HEK293 (cell line): ENCODE results near the gene SLC6A16.

Experiments used
- CTCF ChIA-PET: fragments of 350-600 bp; formaldehyde crosslinking; extraction: SDS; loops from one replicate; lab custom pipeline; 2021; ENCODE audit warnings: antibody characterized with exemption; lab: Yijun Ruan, JAX
- POLR2A ChIA-PET: fragments of 300-600 bp; formaldehyde crosslinking; extraction: SDS; loops from one replicate; lab custom pipeline; 2020; ENCODE audit warnings: antibody characterized with exemption, inconsistent platforms; lab: Yijun Ruan, JAX
- H3K27ac ChIP-seq: fragments of 200-500 bp; sonication (Bioruptor generic); 2 replicates; pipeline ENCODE4 v1.5.1; 2014; ENCODE audit warnings: low read depth, low read length, control low read depth, inconsistent platforms; ENCODE audit errors: extremely low read depth
- H3K36me3 ChIP-seq, 2 experiments: fragments of 200-500 bp in 1 of 2; sonication (Bioruptor generic) in 1 of 2; 1 replicate in 1 of 2; 2 replicates in 1 of 2; pipeline ENCODE4 v1.5.1; 2014 to 2017; ENCODE audit warnings: inconsistent platforms in 2 of 2, low read length in 2 of 2; ENCODE audit not compliant: control insufficient read depth in 2 of 2, insufficient read depth in 1 of 2
- H3K4me1 ChIP-seq: fragments of 200-500 bp; sonication (Bioruptor generic); 2 replicates; pipeline ENCODE4 v1.5.1; 2014; ENCODE audit warnings: mild to moderate bottlenecking, low read length, inconsistent platforms; ENCODE audit not compliant: control insufficient read depth, insufficient read depth
- H3K4me3 ChIP-seq: 2 replicates; pipeline ENCODE4 v1.5.1; 2011; ENCODE audit warnings: low read depth, mild to moderate bottlenecking, control low read depth, low read length, moderate library complexity
- H3K9me3 ChIP-seq: fragments of 200-500 bp; sonication (Bioruptor generic); 2 replicates; pipeline ENCODE4 v1.5.1; 2014; ENCODE audit warnings: low read depth, low read length, inconsistent platforms; ENCODE audit not compliant: control insufficient read depth, insufficient read depth
- GLIS1 ChIP-seq: fragments of 450-650 bp; formaldehyde crosslinking; IDR thresholded peaks from 2 replicates; pipeline ENCODE4 v1.5.1; 2016; ENCODE audit warnings: missing biosample characterization, missing genetic modification characterization
- MYNN ChIP-seq: fragments of 450-650 bp; formaldehyde crosslinking; IDR thresholded peaks from 2 replicates; pipeline ENCODE4 v1.5.1; 2016; ENCODE audit warnings: missing biosample characterization, missing genetic modification characterization, borderline replicate concordance
- SALL2 ChIP-seq: fragments of 450-650 bp; formaldehyde crosslinking; IDR thresholded peaks from 2 replicates; pipeline ENCODE4 v1.5.0; 2017; ENCODE audit warnings: missing biosample characterization, mild to moderate bottlenecking, missing genetic modification characterization, borderline replicate concordance
- SP2 ChIP-seq: fragments of 450-650 bp; formaldehyde crosslinking; IDR thresholded peaks from 2 replicates; pipeline ENCODE4 v1.5.1; 2016; ENCODE audit warnings: missing biosample characterization, missing genetic modification characterization
- ZBTB17 ChIP-seq: fragments of 450-650 bp; formaldehyde crosslinking; IDR thresholded peaks from 2 replicates; pipeline ENCODE4 v1.5.1; 2016; ENCODE audit warnings: missing biosample characterization, missing genetic modification characterization
- ZBTB20 ChIP-seq: fragments of 450-650 bp; formaldehyde crosslinking; IDR thresholded peaks from 2 replicates; pipeline ENCODE4 v1.5.1; 2016; ENCODE audit warnings: missing biosample characterization, missing genetic modification characterization
- ZBTB7A ChIP-seq: fragments of 450-650 bp; formaldehyde crosslinking; IDR thresholded peaks from 2 replicates; pipeline ENCODE4 v1.5.1; 2016; ENCODE audit warnings: low read depth, missing biosample characterization, missing genetic modification characterization
- ZNF140 ChIP-seq: fragments of 450-650 bp; formaldehyde crosslinking; IDR thresholded peaks from 2 replicates; pipeline ENCODE4 v1.5.1; 2016; ENCODE audit warnings: missing biosample characterization, missing genetic modification characterization
- ZNF16 ChIP-seq: fragments of 450-650 bp; formaldehyde crosslinking; IDR thresholded peaks from 2 replicates; pipeline ENCODE4 v1.5.1; 2016; ENCODE audit warnings: low read depth, missing biosample characterization, missing genetic modification characterization
- ZNF223 ChIP-seq: fragments of 450-650 bp; formaldehyde crosslinking; IDR thresholded peaks from 2 replicates; pipeline ENCODE4 v1.5.1; 2016; ENCODE audit warnings: missing biosample characterization, missing genetic modification characterization
- ZNF354C ChIP-seq: fragments of 450-650 bp; formaldehyde crosslinking; IDR thresholded peaks from 2 replicates; pipeline ENCODE4 v1.5.1; 2016; ENCODE audit warnings: missing biosample characterization, missing genetic modification characterization, low read depth, borderline replicate concordance
- ZNF394 ChIP-seq: fragments of 450-650 bp; formaldehyde crosslinking; IDR thresholded peaks from 2 replicates; pipeline ENCODE4 v1.5.1; 2016; ENCODE audit warnings: missing biosample characterization, missing genetic modification characterization, mild to moderate bottlenecking, moderate library complexity, borderline replicate concordance
- ZNF416 ChIP-seq: fragments of 450-650 bp; formaldehyde crosslinking; IDR thresholded peaks from 2 replicates; pipeline ENCODE4 v1.5.1; 2016; ENCODE audit warnings: missing biosample characterization, missing genetic modification characterization
- ZNF560 ChIP-seq: fragments of 450-650 bp; formaldehyde crosslinking; IDR thresholded peaks from 2 replicates; pipeline ENCODE4 v1.5.1; 2017; ENCODE audit warnings: missing biosample characterization, missing genetic modification characterization, borderline replicate concordance
- ZNF561 ChIP-seq: fragments of 450-650 bp; IDR thresholded peaks from 2 replicates; pipeline ENCODE4 v1.5.1; 2018; ENCODE audit warnings: missing biosample characterization, missing genetic modification characterization, borderline replicate concordance
- ZNF585B ChIP-seq: fragments of 450-650 bp; formaldehyde crosslinking; IDR thresholded peaks from 2 replicates; pipeline ENCODE4 v1.5.1; 2016; ENCODE audit warnings: missing biosample characterization, missing genetic modification characterization
- ZNF621 ChIP-seq: fragments of 450-650 bp; formaldehyde crosslinking; IDR thresholded peaks from 2 replicates; pipeline ENCODE4 v1.5.1; 2017; ENCODE audit warnings: missing biosample characterization, missing genetic modification characterization
- ZNF76 ChIP-seq: fragments of 450-650 bp; formaldehyde crosslinking; IDR thresholded peaks from 2 replicates; pipeline ENCODE4; 2016; ENCODE audit warnings: low read depth, missing biosample characterization, missing genetic modification characterization, borderline replicate concordance
- ZSCAN30 ChIP-seq: fragments of 450-650 bp; IDR thresholded peaks from 2 replicates; pipeline ENCODE4 v1.5.1; 2018; ENCODE audit warnings: missing biosample characterization, mild to moderate bottlenecking, missing genetic modification characterization, moderate library complexity
- TF ChIP-seq, protein P1 (sequence below): fragments of 450-650 bp; formaldehyde crosslinking; IDR thresholded peaks from 2 replicates; pipeline ENCODE4 v1.5.1; 2017; ENCODE audit warnings: missing biosample characterization, missing genetic modification characterization
- TF ChIP-seq, protein P2 (sequence below): fragments of 450-650 bp; formaldehyde crosslinking; conservative IDR thresholded peaks from 2 replicates; pipeline ENCODE4 v1.5.1; 2016; ENCODE audit warnings: low read depth, missing biosample characterization, missing genetic modification characterization
- TF ChIP-seq, protein P3 (sequence below): fragments of 450-650 bp; formaldehyde crosslinking; conservative IDR thresholded peaks from 2 replicates; pipeline ENCODE4 v1.5.1; 2016; ENCODE audit warnings: low read depth, missing biosample characterization, missing genetic modification characterization
- TF ChIP-seq, protein P4 (sequence below): fragments of 450-650 bp; formaldehyde crosslinking; optimal IDR thresholded peaks from 2 replicates; pipeline ENCODE3; 2016; ENCODE audit warnings: missing biosample characterization, mild to moderate bottlenecking, missing genetic modification characterization
- TF ChIP-seq, protein P5 (sequence below): fragments of 450-650 bp; formaldehyde crosslinking; IDR thresholded peaks from 2 replicates; pipeline ENCODE4 v1.5.1; 2016; ENCODE audit warnings: missing biosample characterization, missing genetic modification characterization

Gene SLC6A16

DNA sequence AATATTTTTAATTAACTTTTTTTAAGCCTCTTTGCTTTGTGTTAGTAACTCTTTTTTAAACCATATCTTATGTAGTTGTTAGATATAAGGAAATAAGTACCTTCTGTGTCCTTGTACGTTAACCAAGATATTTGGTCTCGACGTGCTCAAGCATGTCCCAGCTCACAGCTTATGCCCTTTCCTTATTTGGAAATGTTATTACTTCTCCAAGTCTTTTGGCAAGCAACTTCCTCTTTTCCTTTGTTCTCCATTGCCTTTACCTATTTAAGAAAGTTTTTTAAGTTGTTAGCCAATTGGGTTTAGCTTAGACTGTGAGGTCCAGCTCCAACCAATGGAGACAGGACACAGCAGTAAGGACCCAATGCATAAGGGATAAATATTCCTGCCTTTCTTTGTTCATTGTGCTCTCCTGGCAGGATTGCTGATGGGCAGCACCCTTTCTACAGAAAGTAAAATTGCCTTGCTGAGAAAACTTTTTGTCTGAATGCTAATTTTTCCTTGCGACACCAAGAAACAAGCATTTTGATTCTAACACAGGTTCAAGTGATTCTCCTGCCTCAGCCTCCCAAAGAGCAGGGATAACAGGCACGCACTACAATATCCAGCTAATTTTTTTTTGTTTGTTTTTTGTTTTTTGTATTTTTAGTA, 43.8 kb upstream of the SLC6A16 start (continued):
- TF ChIP-seq ZNF561 (tag by site-specific recombination) (peak; percentile 90), ZBTB7A (no peak), ZNF16 (tag by site-specific recombination) (no peak), SP2 (tag by site-specific recombination) (no peak), ZNF76 (tag by site-specific recombination) (no peak), ZSCAN30 (tag by site-specific recombination) (no peak), ZBTB17 (tag by site-specific recombination) (no peak)
- TF ChIP-seq, protein P1, sequence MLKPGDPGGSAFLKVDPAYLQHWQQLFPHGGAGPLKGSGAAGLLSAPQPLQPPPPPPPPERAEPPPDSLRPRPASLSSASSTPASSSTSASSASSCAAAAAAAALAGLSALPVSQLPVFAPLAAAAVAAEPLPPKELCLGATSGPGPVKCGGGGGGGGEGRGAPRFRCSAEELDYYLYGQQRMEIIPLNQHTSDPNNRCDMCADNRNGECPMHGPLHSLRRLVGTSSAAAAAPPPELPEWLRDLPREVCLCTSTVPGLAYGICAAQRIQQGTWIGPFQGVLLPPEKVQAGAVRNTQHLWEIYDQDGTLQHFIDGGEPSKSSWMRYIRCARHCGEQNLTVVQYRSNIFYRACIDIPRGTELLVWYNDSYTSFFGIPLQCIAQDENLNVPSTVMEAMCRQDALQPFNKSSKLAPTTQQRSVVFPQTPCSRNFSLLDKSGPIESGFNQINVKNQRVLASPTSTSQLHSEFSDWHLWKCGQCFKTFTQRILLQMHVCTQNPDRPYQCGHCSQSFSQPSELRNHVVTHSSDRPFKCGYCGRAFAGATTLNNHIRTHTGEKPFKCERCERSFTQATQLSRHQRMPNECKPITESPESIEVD (tag by site-specific recombination), result no peak

DNA sequence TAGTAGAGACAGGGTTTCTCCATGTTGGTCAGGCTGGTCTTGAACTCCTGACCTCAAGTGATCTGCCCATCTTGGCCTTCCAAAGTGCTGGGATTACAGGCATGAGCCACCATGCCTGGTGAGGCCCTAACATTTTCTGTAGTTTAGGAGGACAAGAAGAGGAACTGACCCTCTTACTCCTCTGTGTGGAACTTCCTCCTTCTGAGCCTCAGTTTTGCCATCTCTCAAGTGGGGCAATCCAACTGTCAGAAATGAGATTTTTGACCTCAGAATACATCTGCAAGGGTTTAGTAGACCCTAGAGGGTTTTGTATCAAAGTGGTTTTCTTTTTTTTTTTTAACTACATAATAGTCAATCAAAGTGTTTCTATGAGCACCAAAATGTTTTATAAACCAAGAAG, 41.1 kb upstream of the SLC6A16 start:
- Histone ChIP-seq H3K9me3 (no peaks in the 10 kb centered on the region), H3K4me3 (no peak overlapping the region), H3K27ac (no peak overlapping the region), H3K36me3 (no peaks in the 10 kb centered on the region), H3K4me1 (peaks cover 13% of the 10 kb centered on the region)
- ChIA-PET POLR2A (no interaction called here), CTCF (interaction anchor here (1.6 kb wide), 1 partner anchor 65 kb away, joined by 9 read pairs; no protein-coding TSS in a partner anchor)
- TF ChIP-seq ZNF585B (tag by site-specific recombination) (no peak), ZNF621 (tag by site-specific recombination) (no peak), ZNF416 (tag by site-specific recombination) (no peak), GLIS1 (tag by site-specific recombination) (no peak), ZNF140 (tag by site-specific recombination) (no peak), ZBTB7A (no peak), ZBTB20 (tag by site-specific recombination) (no peak), ZNF354C (tag by site-specific recombination) (no peak), ZNF560 (no peak), MYNN (no peak), SALL2 (tag by site-specific recombination) (no peak), ZNF223 (tag by site-specific recombination) (no peak), ZNF394 (tag by site-specific recombination) (no peak)
- TF ChIP-seq, protein P2, sequence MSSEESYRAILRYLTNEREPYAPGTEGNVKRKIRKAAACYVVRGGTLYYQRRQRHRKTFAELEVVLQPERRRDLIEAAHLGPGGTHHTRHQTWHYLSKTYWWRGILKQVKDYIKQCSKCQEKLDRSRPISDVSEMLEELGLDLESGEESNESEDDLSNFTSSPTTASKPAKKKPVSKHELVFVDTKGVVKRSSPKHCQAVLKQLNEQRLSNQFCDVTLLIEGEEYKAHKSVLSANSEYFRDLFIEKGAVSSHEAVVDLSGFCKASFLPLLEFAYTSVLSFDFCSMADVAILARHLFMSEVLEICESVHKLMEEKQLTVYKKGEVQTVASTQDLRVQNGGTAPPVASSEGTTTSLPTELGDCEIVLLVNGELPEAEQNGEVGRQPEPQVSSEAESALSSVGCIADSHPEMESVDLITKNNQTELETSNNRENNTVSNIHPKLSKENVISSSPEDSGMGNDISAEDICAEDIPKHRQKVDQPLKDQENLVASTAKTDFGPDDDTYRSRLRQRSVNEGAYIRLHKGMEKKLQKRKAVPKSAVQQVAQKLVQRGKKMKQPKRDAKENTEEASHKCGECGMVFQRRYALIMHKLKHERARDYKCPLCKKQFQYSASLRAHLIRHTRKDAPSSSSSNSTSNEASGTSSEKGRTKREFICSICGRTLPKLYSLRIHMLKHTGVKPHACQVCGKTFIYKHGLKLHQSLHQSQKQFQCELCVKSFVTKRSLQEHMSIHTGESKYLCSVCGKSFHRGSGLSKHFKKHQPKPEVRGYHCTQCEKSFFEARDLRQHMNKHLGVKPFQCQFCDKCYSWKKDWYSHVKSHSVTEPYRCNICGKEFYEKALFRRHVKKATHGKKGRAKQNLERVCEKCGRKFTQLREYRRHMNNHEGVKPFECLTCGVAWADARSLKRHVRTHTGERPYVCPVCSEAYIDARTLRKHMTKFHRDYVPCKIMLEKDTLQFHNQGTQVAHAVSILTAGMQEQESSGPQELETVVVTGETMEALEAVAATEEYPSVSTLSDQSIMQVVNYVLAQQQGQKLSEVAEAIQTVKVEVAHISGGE (tag by site-specific recombination), result no peak
- TF ChIP-seq, protein P3, sequence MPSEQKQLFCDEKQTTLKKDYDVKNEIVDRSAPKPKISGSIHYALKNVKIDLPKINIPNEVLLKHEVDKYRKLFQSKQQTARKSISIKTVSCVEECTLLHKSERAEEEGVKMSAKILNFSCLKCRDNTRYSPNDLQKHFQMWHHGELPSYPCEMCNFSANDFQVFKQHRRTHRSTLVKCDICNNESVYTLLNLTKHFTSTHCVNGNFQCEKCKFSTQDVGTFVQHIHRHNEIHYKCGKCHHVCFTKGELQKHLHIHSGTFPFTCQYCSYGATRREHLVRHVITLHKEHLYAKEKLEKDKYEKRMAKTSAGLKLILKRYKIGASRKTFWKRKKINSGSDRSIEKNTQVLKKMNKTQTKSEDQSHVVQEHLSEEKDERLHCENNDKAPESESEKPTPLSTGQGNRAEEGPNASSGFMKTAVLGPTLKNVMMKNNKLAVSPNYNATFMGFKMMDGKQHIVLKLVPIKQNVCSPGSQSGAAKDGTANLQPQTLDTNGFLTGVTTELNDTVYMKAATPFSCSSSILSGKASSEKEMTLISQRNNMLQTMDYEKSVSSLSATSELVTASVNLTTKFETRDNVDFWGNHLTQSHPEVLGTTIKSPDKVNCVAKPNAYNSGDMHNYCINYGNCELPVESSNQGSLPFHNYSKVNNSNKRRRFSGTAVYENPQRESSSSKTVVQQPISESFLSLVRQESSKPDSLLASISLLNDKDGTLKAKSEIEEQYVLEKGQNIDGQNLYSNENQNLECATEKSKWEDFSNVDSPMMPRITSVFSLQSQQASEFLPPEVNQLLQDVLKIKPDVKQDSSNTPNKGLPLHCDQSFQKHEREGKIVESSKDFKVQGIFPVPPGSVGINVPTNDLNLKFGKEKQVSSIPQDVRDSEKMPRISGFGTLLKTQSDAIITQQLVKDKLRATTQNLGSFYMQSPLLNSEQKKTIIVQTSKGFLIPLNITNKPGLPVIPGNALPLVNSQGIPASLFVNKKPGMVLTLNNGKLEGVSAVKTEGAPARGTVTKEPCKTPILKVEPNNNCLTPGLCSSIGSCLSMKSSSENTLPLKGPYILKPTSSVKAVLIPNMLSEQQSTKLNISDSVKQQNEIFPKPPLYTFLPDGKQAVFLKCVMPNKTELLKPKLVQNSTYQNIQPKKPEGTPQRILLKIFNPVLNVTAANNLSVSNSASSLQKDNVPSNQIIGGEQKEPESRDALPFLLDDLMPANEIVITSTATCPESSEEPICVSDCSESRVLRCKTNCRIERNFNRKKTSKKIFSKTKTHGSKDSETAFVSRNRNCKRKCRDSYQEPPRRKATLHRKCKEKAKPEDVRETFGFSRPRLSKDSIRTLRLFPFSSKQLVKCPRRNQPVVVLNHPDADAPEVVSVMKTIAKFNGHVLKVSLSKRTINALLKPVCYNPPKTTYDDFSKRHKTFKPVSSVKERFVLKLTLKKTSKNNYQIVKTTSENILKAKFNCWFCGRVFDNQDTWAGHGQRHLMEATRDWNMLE (tag by site-specific recombination), result no peak
- TF ChIP-seq, protein P4, sequence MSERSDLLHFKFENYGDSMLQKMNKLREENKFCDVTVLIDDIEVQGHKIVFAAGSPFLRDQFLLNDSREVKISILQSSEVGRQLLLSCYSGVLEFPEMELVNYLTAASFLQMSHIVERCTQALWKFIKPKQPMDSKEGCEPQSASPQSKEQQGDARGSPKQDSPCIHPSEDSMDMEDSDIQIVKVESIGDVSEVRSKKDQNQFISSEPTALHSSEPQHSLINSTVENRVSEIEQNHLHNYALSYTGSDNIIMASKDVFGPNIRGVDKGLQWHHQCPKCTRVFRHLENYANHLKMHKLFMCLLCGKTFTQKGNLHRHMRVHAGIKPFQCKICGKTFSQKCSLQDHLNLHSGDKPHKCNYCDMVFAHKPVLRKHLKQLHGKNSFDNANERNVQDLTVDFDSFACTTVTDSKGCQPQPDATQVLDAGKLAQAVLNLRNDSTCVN (tag by site-specific recombination), result no peak
- TF ChIP-seq, protein P5, sequence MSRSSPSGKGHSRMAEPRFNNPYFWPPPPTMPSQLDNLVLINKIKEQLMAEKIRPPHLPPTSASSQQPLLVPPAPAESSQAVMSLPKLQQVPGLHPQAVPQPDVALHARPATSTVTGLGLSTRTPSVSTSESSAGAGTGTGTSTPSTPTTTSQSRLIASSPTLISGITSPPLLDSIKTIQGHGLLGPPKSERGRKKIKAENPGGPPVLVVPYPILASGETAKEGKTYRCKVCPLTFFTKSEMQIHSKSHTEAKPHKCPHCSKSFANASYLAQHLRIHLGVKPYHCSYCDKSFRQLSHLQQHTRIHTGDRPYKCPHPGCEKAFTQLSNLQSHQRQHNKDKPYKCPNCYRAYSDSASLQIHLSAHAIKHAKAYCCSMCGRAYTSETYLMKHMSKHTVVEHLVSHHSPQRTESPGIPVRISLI (tag by site-specific recombination), result no peak
